Fibroblast of skin of scalp (primary cell): ENCODE results near the gene SLC25A13.
"Not testable (repeated sequence)": the region's sequence is repeated elsewhere in the genome, so short reads cannot be mapped to it uniquely, and the experiment has no call there.

Experiments
- DNase-seq: peaks from one replicate; pipeline ENCODE4 v3.0.0-alpha.2; 2013

Gene SLC25A13

GRCh38 chr7:96297876-96298275 lies 24.0 kb downstream of the SLC25A13 start:
- DNase-seq, result no peak

GRCh38 chr7:96297446-96297845 lies 24.5 kb downstream of the SLC25A13 start:
- not testable (repeated sequence) for DNase-seq

DNA sequence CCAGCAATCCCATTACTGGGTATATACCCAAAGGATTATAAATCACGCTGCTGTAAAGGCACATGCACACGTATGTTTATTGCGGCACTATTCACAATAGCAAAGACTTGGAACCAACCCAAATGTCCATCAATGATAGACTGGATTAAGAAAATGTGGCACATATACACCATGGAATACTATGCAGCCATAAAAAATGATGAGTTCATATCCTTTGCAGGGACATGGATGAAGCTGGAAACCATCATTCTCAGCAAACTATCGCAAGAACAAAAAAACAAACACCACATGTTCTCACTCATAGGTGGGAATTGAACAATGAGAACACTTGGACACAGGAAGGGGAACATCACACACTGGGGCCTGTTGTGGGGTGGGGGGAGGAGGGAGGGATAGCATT lies 28.0 kb downstream of the SLC25A13 start:
- DNase-seq, result not testable (repeated sequence)

DNA sequence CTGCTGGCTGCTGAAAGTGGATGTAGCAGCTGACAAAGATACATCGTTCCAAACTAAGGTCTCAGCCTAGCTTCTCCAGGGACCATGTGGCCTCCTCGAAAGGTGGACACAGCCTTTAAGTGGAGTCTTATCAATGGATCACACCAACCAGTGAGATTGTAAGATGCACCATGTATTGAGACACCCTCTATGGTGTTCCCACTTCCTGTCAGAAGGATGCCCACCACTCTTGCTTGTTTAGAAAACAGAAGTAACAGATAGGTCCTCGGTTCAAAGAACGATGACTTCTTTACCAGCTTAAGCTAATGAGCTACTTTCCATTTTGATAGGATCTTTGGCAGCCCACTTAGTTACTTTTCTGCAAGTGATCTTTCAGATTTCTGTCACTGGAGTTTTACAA lies 34.3 kb downstream of the SLC25A13 start:
- DNase-seq, result no peak

DNA sequence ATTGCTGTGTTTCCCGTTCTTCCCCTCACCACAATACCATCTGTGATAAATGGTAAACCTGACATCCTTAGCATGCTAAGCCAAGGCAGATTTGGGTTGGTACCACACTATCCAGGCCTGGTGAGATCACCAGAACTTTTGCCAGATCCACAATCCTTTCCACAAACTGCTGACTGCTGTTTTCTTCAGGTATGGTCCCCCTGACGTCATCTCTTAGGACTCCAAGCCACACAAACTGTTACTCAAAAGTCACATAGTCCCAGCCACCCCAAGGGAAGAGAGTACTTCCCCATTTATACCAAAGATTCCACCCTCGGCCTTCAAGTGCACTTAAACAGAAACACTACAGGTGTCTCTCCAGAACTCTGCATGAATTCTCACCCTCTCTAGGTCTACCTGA lies 34.8 kb downstream of the SLC25A13 start:
- DNase-seq, result no peak

DNA sequence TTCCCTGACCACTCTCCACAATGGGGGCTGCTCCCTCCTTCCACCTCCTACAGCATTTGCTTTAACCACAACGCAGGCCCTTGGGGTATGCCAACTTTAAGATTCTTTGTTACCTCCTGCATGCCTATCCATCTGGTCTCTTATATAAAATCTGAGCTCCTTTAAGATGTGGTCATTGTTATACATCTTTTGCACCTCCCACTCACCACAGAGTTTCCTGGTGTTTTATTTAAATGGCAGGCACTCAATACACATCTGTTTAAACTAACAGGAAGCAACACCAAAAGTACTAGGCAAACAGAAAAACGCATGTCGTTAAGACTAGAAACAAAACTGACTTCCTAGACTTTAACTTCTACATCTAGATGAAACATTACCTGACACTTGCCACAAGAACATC lies 36.3 kb downstream of the SLC25A13 start:
- DNase-seq, result no peak

- no peak for DNase-seq
These were observed 37.1 kb downstream of the SLC25A13 start for GRCh38 chr7:96284835-96285234.

DNA sequence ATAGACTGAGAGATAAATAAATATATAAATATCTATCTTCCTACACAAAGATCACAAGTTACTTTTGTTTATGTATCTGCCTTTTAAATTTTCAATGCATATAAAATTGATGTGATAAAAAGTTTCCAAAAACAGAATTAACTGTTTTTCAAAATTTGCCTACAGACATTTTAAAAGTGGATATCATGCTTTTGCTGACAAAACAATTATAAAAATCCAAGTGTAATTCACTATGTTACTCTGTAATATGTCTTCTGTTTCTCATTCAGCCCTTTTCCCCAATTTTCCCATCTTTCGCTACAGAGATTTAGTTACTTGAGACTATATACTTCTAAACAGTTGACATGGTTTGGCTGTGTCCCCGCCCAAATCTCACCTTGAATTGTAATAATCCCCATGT lies 37.7 kb downstream of the SLC25A13 start:
- DNase-seq, result no peak

- DNase-seq, result no peak
These were observed 39.1 kb downstream of the SLC25A13 start for GRCh38 chr7:96282835-96283234.

DNA sequence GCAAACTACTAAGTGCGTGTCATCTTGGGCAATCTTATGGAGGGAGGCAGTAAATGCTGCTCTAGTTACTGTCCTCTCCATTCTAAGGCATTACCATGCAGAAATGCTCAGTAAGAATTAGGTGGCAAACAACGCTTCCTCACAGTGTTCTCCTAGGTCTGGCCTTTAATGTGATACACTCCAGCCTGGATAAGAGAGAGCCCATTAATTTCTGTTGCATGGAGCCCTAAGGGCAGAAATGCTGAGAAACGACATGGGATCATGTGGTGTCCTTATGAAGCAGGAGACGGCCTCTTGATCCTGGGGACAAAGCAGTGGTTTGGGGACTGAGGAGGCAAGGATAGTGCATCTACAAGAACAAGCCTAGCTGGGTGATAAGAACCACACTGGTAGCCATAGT lies 44.0 kb downstream of the SLC25A13 start:
- no peak for DNase-seq

- DNase-seq, result no peak
These were observed 45.9 kb downstream of the SLC25A13 start for GRCh38 chr7:96276019-96276418.

DNA sequence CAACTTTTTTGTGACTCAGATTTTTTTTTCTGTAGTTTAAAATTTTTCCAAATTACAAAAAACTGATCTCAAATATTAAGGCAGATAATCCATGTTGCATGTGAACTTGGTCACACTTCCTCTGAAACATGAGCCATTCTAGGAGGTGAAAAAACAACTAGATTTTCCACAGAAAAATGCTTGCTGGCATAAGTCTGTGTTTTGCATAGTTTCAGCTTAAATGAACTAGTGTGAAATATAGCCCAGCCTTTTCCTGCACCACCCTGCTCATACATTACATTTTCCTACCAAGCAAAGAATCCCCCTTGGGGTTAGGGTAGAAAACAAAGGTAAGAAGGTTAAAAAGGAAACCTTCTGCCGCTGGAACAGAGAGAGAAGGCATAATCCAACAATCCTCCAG lies 48.2 kb downstream of the SLC25A13 start:
- peak; percentile 4 for DNase-seq

GRCh38 chr7:96269246-96269994 lies 52.5 kb downstream of the SLC25A13 start:
- no peak for DNase-seq

DNA sequence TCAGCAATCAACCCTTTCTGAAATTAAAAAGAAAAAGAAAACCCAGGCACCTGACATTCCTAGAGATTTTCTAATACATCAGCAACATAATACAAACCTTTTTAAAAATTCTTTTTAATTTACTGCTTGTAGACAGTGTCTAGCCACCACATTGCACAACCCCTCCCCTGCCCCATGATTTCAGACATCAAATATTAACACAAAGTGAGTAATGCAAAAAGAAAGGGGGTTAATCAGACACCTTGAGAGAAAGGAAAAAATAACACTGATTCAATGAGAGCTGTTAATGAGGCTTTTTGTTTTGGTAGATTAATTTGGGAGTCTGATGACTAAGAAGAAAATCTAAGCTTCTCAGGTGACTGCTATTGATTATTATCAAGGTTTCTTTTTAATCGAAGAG lies 55.3 kb downstream of the SLC25A13 start:
- DNase-seq, result no peak

- DNase-seq, result no peak
These were observed 55.9 kb downstream of the SLC25A13 start for GRCh38 chr7:96266015-96266414.

DNA sequence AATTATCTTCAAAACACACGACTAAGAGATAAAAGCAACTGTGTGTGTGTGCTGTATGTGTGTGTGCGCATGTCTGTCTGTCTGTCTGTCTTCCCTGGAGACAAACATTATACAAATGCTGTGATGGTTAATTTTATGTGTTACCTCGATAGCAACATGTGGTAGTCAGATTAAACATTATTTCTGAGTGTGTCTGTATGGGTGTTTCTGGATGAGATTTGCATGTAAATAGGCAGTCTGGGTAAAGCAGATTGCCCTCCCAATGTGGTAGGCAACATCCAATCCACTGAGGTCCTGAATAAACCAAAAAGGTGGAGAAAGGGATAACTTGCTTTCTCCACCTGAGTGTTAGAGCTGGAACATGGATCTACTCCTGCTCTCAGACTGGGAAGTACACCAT lies 67.9 kb downstream of the SLC25A13 start:
- no peak for DNase-seq

DNA sequence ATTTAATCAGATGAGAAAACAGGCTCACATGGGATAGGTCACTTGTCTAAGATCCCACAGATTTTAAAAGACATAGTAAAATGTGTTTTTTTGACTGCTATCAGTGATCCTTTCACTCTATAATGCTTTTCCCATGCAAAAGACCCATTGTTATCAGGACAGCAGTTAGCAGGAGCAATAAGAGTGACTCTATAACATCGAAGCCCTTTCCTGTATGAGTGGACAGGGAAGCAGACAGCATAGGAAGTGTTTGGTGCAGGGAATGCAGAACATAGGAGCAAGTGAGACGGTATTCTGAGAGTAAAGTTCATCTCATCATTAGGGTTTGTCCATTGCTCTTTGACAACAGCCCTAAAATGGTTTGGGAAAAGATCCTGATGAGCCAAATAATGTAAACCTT lies 68.5 kb downstream of the SLC25A13 start:
- DNase-seq, result no peak

DNA sequence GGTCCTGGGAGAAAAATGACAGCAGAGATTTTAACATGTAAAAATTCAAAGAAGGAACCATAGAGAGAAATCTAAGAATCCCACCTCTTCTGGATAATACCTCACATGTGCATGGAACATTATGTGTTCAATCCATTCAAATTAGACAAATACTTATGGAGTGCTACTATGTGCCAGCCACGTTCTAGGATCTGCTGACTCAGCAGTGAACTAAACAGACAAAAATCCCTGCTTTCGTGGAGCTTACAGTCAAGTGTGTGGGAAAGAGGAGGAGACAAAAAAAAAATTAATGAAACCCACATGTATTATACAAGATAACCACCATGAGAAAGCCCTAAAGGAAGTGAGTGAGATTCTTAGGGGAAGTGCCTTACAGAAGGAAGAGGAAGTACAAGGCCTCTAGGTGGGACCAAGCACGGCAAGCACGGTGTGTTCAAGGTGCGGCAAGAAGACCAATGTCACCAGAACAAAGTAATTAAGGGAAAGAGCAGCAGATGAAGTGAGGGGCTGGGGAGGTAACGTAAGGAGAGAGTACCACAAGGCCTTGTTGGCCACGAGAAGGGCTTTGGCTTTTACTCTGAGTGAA lies 71.0 kb downstream of the SLC25A13 start:
- peak; percentile 2 for DNase-seq

GRCh38 chr7:96248405-96248804 lies 73.5 kb downstream of the SLC25A13 start:
- no peak for DNase-seq

DNA sequence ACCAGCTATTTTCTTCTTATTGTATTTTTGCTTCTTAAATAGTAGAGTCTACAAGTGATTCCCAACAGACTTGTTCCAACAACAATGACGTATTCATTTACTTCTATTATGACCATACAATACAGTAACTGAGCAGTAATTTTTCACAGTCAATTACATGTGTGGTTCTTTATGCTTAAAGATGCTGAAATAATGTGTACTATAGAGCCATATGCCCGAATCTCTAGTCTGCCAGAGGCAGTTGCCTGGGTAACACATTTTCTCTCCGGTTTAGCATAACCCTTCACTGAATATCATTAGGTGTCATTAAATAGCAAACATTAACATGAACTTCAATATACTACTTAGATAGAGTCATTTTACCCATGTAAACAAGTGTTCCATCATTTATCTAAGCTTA lies 75.0 kb downstream of the SLC25A13 start:
- no peak for DNase-seq

DNA sequence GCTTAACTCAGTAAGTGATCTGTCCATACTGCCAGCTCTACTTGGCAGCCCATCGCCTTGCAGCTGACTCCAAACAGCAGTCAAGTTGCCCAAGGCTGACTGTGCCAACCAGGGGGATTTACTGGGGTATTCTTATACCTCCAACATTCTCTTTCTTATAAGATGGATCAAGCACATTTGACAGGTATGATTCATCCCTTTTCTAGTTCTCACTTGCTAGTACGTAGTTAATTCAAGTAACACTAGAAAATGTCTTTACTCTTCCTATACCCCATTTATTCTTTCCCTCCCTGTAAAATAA lies 77.0 kb downstream of the SLC25A13 start:
- no peak for DNase-seq

DNA sequence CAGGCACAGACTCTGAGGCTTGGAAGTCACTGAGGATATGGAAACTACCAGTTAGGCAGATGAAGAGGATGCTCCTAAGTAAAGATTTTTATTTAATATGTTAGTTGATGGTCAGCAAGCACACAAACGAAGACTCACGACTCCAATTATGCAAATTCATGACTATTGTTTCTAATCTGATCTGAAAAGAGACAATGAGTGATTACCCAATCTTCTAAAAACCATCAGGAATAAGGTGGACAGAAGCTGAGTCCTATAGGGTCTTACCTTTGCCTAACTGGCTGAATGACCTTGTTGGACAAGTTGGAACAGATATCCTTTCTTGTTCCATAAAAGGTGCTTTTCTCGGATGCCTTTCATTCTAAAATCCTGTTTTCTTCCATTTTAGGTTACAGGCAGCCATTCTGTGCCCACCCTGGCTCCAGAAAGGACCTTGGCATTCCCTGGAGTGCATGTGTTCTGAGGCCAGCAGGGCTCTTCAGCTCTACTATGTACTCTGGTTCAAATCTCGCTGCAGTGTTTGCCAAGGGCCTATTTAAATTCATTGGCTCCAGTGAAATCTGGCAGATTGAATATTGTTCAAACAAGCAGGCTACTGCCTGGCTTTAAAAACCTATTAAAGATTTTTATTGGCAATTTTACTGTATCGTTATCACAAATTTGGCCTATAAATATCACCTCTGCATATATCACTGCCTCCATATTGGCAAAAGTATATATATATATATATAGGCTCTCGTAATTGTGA lies 77.5 kb downstream of the SLC25A13 start:
- DNase-seq, result no peak

- no peak for DNase-seq
These were observed 78.7 kb downstream of the SLC25A13 start for GRCh38 chr7:96243241-96243640.

DNA sequence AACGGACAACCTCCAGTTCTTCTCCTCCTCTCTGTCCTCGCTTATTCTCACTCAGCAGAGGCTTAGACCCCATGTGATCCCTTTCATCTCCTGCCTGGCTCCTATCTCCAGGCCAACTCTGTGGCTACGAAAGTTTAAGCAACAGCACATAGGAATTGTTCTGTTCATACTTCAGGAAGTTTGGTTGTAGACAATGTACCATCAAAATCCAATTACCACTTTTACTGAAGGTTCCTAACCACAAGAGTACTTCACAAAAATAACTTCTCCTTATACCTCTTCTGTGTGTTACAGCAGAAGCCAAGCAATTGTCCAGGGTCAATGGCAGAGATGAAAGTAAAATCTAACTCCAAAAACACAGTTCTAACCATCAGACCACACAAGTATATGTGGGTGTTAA lies 80.0 kb downstream of the SLC25A13 start:
- no peak for DNase-seq
